OCI-LY3 (cell line): Measurements from ENCODE around the gene ZNF580.

Experiments used
- H2AFZ ChIP-seq: fragments of 200-600, 300-600 bp; shearing (Covaris generic); 2 replicates; pipeline ENCODE4 v1.6.0; 2014; ENCODE audit warnings: antibody characterized with exemption, low read depth, low read length
- H3K27ac ChIP-seq: fragments of 200-600, 300-600 bp; sonication (generic); 2 replicates; pipeline ENCODE4 v1.5.1; 2014; ENCODE audit warnings: mild to moderate bottlenecking, low read length, moderate library complexity, mixed read lengths
- H3K27me3 ChIP-seq: fragments of 200-600, 300-600 bp; sonication (generic); 2 replicates; pipeline ENCODE4 v1.6.1; 2014; ENCODE audit warnings: low read depth, low read length, mixed read lengths
- H3K36me3 ChIP-seq: fragments of 200-600, 300-600 bp; sonication (generic); replicated peaks from 2 replicates; pipeline ENCODE3; 2014; ENCODE audit warnings: low read depth, low read length, mixed read lengths
- H3K4me1 ChIP-seq: fragments of 300-600, 200-600 bp; sonication (generic); 2 replicates; pipeline ENCODE4 v1.6.1; 2014; ENCODE audit warnings: low read length, mixed read lengths
- H3K4me2 ChIP-seq: fragments of 200-600, 300-600 bp; sonication (generic); 2 replicates; pipeline ENCODE4 v1.6.1; 2014; ENCODE audit warnings: low read length, mixed read lengths
- H3K4me3 ChIP-seq: fragments of 300-600, 200-600 bp; sonication (generic); 2 replicates; pipeline ENCODE4 v1.5.1; 2014; ENCODE audit warnings: antibody characterized with exemption, mild to moderate bottlenecking, low read length, moderate library complexity
- H3K79me2 ChIP-seq: fragments of 300-600, 200-600 bp; shearing (Covaris generic); 2 replicates; pipeline ENCODE4 v1.6.1; 2014; ENCODE audit warnings: mild to moderate bottlenecking, low read length, mixed read lengths
- H3K9ac ChIP-seq: fragments of 300-600, 200-600 bp; shearing (Covaris generic); 2 replicates; pipeline ENCODE4 v1.6.0; 2014; ENCODE audit warnings: mild to moderate bottlenecking, low read length, moderate library complexity
- H3K9me3 ChIP-seq: fragments of 200-600, 300-600 bp; shearing (Covaris generic); 2 replicates; pipeline ENCODE4 v1.6.1; 2014; ENCODE audit warnings: low read length, mixed read lengths; ENCODE audit not compliant: insufficient read depth
- H4K20me1 ChIP-seq: fragments of 200-600, 300-600 bp; sonication (generic); 2 replicates; pipeline ENCODE4 v1.6.1; 2016; ENCODE audit warnings: low read length, mixed read lengths; ENCODE audit not compliant: insufficient read depth
- EZH2phosphoT487 ChIP-seq: fragments of 200-600 bp; shearing (Covaris generic); IDR thresholded peaks from 2 replicates; pipeline ENCODE4 v1.6.1; 2018; ENCODE audit warnings: antibody characterized with exemption, mixed run types, low read depth
- TF ChIP-seq, protein P1 (sequence below): fragments of 200-600, 300-600 bp; sonication (generic); IDR thresholded peaks from 2 replicates; pipeline ENCODE4 v1.5.1; 2014; ENCODE audit warnings: antibody characterized with exemption, low read length, low read depth

ZNF580 gene

DNA sequence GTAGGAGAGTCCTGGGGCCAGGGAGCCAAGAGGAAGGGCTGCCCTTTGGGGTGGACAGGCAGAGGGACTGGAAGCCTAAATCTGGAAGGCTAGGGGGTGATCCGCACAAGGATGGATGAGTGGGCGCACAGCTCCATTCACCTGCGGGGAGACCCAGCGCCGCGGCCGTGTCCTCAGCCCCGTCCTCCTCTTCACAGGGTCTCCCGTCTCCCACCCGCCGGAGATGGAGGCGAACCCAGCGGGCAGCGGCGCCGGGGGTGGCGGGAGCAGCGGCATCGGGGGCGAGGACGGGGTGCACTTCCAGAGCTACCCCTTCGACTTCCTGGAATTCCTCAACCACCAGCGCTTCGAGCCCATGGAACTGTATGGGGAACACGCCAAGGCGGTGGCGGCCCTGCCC, 27.4 kb upstream of the ZNF580 start:
- Histone ChIP-seq H3K36me3 (peaks cover 41% of the 10 kb centered on the region), H3K4me1 (peaks cover 23% of the 10 kb centered on the region), H3K79me2 (peaks cover 39% of the 10 kb centered on the region), H4K20me1 (peaks cover 5% of the 10 kb centered on the region), H3K4me3 (no peak overlapping the region), H3K27me3 (no peaks in the 10 kb centered on the region), H3K9me3 (no peaks in the 10 kb centered on the region), H3K27ac (no peak overlapping the region), H3K4me2 (no peak overlapping the region), H3K9ac (no peak overlapping the region), H2AFZ (no peak overlapping the region)
- TF ChIP-seq, protein P1, sequence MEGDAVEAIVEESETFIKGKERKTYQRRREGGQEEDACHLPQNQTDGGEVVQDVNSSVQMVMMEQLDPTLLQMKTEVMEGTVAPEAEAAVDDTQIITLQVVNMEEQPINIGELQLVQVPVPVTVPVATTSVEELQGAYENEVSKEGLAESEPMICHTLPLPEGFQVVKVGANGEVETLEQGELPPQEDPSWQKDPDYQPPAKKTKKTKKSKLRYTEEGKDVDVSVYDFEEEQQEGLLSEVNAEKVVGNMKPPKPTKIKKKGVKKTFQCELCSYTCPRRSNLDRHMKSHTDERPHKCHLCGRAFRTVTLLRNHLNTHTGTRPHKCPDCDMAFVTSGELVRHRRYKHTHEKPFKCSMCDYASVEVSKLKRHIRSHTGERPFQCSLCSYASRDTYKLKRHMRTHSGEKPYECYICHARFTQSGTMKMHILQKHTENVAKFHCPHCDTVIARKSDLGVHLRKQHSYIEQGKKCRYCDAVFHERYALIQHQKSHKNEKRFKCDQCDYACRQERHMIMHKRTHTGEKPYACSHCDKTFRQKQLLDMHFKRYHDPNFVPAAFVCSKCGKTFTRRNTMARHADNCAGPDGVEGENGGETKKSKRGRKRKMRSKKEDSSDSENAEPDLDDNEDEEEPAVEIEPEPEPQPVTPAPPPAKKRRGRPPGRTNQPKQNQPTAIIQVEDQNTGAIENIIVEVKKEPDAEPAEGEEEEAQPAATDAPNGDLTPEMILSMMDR, result no peak
- TF ChIP-seq EZH2phosphoT487, result no peak

DNA sequence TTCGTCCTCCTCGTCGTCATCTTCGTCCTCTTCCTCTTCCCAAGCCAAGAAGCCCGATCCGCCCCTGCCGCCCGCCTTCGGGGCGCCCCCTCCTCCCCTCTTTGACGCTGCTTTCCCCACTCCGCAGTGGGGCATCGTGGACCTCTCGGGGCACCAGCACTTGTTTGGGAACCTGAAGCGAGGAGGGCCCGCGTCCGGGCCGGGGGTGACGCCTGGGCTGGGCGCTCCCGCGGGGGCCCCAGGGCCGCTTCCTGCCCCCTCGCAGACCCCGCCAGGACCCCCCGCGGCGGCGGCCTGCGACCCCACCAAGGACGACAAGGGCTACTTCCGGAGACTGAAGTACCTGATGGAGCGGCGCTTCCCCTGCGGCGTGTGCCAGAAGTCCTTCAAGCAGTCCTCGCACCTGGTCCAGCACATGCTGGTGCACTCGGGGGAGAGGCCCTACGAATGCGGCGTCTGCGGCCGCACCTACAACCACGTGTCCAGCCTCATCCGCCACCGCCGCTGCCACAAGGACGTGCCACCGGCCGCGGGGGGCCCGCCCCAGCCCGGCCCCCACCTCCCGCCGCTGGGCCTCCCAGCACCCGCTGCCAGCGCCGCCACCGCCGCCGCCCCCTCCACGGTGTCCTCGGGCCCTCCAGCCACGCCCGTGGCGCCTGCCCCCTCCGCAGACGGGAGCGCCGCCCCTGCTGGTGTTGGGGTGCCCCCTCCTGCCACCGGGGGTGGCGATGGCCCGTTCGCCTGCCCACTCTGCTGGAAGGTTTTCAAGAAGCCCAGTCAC, 26.7 kb upstream of the ZNF580 start:
- Histone ChIP-seq H3K79me2 (peaks cover 33% of the 10 kb centered on the region), H3K9ac (no peak overlapping the region), H3K36me3 (peaks cover 37% of the 10 kb centered on the region), H3K4me2 (no peak overlapping the region), H4K20me1 (peaks cover 5% of the 10 kb centered on the region), H3K9me3 (no peaks in the 10 kb centered on the region), H2AFZ (no peak overlapping the region), H3K4me3 (no peak overlapping the region), H3K27me3 (no peaks in the 10 kb centered on the region), H3K4me1 (peaks cover 23% of the 10 kb centered on the region), H3K27ac (no peak overlapping the region)
- TF ChIP-seq, protein P1, result no peak
- TF ChIP-seq EZH2phosphoT487, result no peak

DNA sequence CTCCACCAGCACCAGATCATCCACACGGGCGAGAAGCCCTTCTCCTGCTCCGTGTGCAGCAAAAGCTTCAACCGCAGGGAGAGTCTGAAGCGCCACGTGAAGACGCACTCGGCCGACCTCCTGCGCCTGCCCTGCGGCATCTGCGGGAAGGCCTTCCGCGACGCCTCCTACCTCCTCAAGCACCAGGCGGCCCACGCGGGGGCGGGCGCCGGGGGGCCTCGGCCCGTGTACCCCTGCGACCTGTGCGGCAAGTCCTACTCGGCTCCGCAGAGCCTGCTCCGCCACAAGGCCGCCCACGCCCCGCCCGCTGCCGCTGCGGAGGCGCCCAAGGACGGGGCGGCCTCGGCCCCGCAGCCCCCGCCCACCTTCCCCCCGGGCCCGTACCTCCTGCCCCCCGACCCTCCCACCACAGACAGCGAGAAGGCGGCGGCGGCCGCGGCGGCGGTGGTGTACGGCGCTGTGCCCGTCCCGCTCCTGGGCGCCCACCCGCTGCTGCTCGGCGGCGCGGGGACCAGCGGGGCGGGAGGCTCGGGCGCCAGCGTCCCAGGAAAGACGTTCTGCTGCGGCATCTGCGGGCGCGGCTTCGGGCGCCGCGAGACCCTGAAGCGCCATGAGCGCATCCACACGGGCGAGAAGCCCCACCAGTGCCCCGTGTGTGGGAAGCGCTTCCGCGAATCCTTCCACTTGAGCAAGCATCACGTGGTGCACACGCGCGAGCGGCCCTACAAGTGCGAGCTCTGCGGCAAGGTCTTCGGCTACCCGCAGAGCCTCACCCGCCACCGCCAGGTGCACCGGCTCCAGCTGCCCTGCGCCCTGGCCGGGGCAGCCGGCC, 25.9 kb upstream of the ZNF580 start:
- H3K79me2 ChIP-seq, result peaks cover 25% of the 10 kb centered on the region
- no peak overlapping the region for H3K4me3 ChIP-seq
- no peak overlapping the region for H3K4me2 ChIP-seq
- H3K27me3 ChIP-seq, result no peaks in the 10 kb centered on the region
- H3K4me1 ChIP-seq, result peaks cover 23% of the 10 kb centered on the region
- no peak overlapping the region for H3K9ac ChIP-seq
- H3K9me3 ChIP-seq, result no peaks in the 10 kb centered on the region
- no peak for TF ChIP-seq EZH2phosphoT487
- TF ChIP-seq, protein P1, result no peak
- no peak overlapping the region for H2AFZ ChIP-seq
- peaks cover 8% of the 10 kb centered on the region for H4K20me1 ChIP-seq
- H3K27ac ChIP-seq, result no peak overlapping the region
- peaks cover 33% of the 10 kb centered on the region for H3K36me3 ChIP-seq
